ENCODE data around the gene GH2. TPM values are rescaled to one million over a fixed set of nuclear protein-coding genes. Genes with fewer than 3 reads are reported as not detected.

The GH2 gene
- total and polyA plus RNA-seq, 2 experiments from 2014 or later: 0.59 to 2.3 TPM

DNA sequence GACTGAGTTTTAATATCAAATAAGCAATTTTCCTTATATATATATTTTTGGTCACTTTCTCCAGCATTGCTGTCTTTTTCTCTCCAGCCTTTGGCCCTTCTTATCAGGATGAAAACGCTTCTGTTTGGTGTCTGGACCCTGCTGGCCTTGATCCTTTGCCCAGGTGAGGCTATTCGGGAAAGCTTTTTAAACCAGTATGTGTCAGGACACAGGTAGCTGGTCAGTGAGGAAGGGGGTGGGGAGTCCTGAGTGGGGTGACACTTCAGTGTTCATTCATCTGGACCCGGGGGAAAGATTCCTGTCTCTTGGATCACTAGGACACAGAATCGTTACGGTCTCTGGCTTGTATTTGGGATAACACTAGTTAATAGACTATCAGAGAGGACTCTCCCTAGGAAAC lies 27.0 kb downstream of the GH2 start (continued):
- no peak for TF ChIP-seq REST (IDR thresholded peaks at IDR 0.05; ENCODE audit: unreplicated experiment)
- no peak for TF ChIP-seq ZNF331 (CRISPR knock-in tag; IDR thresholded peaks at IDR 0.05; ENCODE audit: low read depth)

- Histone ChIP-seq H3K27ac (ENCODE audit: low read depth) (no peak overlapping the region), H3F3A (replicated peaks; ENCODE audit: low read depth) (0 out of 2 replicates have a peak, but pooled peaks cover 2% of the 10 kb centered on the region), H3K4me2 (no peak overlapping the region), H3K27me3 (ENCODE audit: insufficient read depth) (peaks cover 10% of the 10 kb centered on the region), H4K20me1 (replicated peaks; ENCODE audit: insufficient read depth) (no peaks in the 10 kb centered on the region), H3K9me2 (ENCODE audit: insufficient read depth) (peaks cover 3% of the 10 kb centered on the region; the same call in 1 of the 2 replicates), H2AFZ (no peak overlapping the region), H3K4me1 (ENCODE audit: insufficient read depth) (no peaks in the 10 kb centered on the region), H3K36me3 (ENCODE audit: insufficient read depth) (no peaks in the 10 kb centered on the region), H3K4me3 (no peak overlapping the region), H3K79me2 (replicated peaks; ENCODE audit: insufficient read depth) (no peaks in the 10 kb centered on the region)
- no peak for ATAC-seq
- Mint-ChIP-seq H3K36me3 (ENCODE audit: low read depth) (peaks cover under 1% of the 10 kb centered on the region; the same call in 1 of the 3 replicates), H3K27ac (no peak overlapping the region), H3K4me1 (no peaks in the 10 kb centered on the region), H3K27me3 (ENCODE audit: insufficient read depth, low read depth, poor library complexity) (peaks cover 22% of the 10 kb centered on the region), H3K4me3 (no peak overlapping the region), H3K9me3 (peaks cover 12% of the 10 kb centered on the region)
- DNase-seq (ENCODE audit: low spot score): no peak
- no peak for TF ChIP-seq EZH2phosphoT487 (IDR thresholded peaks at IDR 0.05; ENCODE audit: unreplicated experiment)
- TF ChIP-seq ZNF331 (CRISPR knock-in tag; IDR thresholded peaks at IDR 0.05; ENCODE audit: low read depth): no peak
- TF ChIP-seq JUNB (IDR thresholded peaks at IDR 0.05; ENCODE audit: unreplicated experiment): no peak
- TF ChIP-seq, protein P1, sequence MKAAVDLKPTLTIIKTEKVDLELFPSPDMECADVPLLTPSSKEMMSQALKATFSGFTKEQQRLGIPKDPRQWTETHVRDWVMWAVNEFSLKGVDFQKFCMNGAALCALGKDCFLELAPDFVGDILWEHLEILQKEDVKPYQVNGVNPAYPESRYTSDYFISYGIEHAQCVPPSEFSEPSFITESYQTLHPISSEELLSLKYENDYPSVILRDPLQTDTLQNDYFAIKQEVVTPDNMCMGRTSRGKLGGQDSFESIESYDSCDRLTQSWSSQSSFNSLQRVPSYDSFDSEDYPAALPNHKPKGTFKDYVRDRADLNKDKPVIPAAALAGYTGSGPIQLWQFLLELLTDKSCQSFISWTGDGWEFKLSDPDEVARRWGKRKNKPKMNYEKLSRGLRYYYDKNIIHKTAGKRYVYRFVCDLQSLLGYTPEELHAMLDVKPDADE (IDR thresholded peaks at IDR 0.05): no peak
These were observed 28.5 kb downstream of the GH2 start for GRCh38 chr17:63853260-63853659.

GRCh38 chr17:63850401-63850800 lies 31.3 kb downstream of the GH2 start:
- no peak overlapping the region for H3K4me3 Mint-ChIP-seq
- peaks cover 19% of the 10 kb centered on the region for H3K9me3 Mint-ChIP-seq
- no peaks in the 10 kb centered on the region for H3K79me2 ChIP-seq (replicated peaks; ENCODE audit: insufficient read depth)
- H3K36me3 ChIP-seq (ENCODE audit: insufficient read depth): no peaks in the 10 kb centered on the region
- H3K4me2 ChIP-seq: no peak overlapping the region
- peaks cover 38% of the 10 kb centered on the region for H3K27me3 ChIP-seq (ENCODE audit: insufficient read depth)
- no peak overlapping the region for H2AFZ ChIP-seq
- H3K4me3 ChIP-seq: no peak overlapping the region
- H3K4me1 Mint-ChIP-seq: no peaks in the 10 kb centered on the region; the same call in 2 of the 3 replicates
- peaks cover 30% of the 10 kb centered on the region for H3K27me3 Mint-ChIP-seq (ENCODE audit: insufficient read depth, low read depth, poor library complexity)
- H3F3A ChIP-seq (replicated peaks; ENCODE audit: low read depth): peaks cover 6% of the 10 kb centered on the region; the same call in 1 of the 2 replicates
- H3K9me2 ChIP-seq (ENCODE audit: insufficient read depth): peaks cover 11% of the 10 kb centered on the region
- ATAC-seq (no peak), DNase-seq (ENCODE audit: low spot score) (no peak)
- no peaks in the 10 kb centered on the region for H4K20me1 ChIP-seq (replicated peaks; ENCODE audit: insufficient read depth)
- peaks cover 5% of the 10 kb centered on the region; the same call in 1 of the 3 replicates for H3K36me3 Mint-ChIP-seq (ENCODE audit: low read depth)
- no peaks in the 10 kb centered on the region for H3K4me1 ChIP-seq (ENCODE audit: insufficient read depth)
- no peak overlapping the region for H3K27ac Mint-ChIP-seq
- H3K27ac ChIP-seq (ENCODE audit: low read depth): no peak overlapping the region
- TF ChIP-seq ZNF331 (CRISPR knock-in tag; IDR thresholded peaks at IDR 0.05; ENCODE audit: low read depth) (no peak), EZH2phosphoT487 (IDR thresholded peaks at IDR 0.05; ENCODE audit: unreplicated experiment) (no peak), ZNF114 (CRISPR knock-in tag; IDR thresholded peaks at IDR 0.05) (no peak), JUNB (IDR thresholded peaks at IDR 0.05; ENCODE audit: unreplicated experiment) (no peak), EZH2 (IDR thresholded peaks at IDR 0.05; ENCODE audit: low read depth, unreplicated experiment) (no peak), ZNF462 (CRISPR knock-in tag; IDR thresholded peaks at IDR 0.05) (no peak), NANOG (IDR thresholded peaks at IDR 0.05; ENCODE audit: borderline replicate concordance) (no peak)

Measured in GM23338 (cell line).